H1 (cell line): ENCODE data around the gene BGN. TPM values are rescaled to one million over a fixed set of nuclear protein-coding genes. Genes with fewer than 3 reads are reported as not detected.
A peak's percentile ranks its signal among the peaks of the same experiment; 100 is the strongest.

Source experiments
- CTCF ChIA-PET: fragments of 300-600 bp; sonication (Branson Sonifier 250); formaldehyde crosslinking; loops from one replicate; lab custom pipeline; 2021; ENCODE audit not compliant: partially characterized antibody; lab: Charles Lee
- POLR2A ChIA-PET: fragments of 300-600 bp; sonication (Branson Sonifier 250); formaldehyde crosslinking; loops from one replicate; lab custom pipeline; 2021; ENCODE audit warnings: inconsistent platforms; ENCODE audit not compliant: partially characterized antibody; lab: Charles Lee
- DNase-seq, 2 experiments: peaks; one replicate each; pipeline versions ENCODE4 v3.0.0 to v3.0.0-alpha.2; 2010 to 2022; ENCODE audit warnings: low spot score in 2 of 2, low read depth in 1 of 2, mixed read lengths in 1 of 2
- FAIRE-seq: peaks from 2 replicates; lab custom pipeline; 2011; peaks lifted over from hg19 to GRCh38; lab: Jason Lieb, UNC
- H2AFZ ChIP-seq: 2 replicates; pipeline ENCODE4 v1.8.1; 2012; ENCODE audit warnings: low read length, inconsistent platforms
- H2AK5ac ChIP-seq: 2 replicates; pipeline ENCODE4 v1.6.1; 2013; ENCODE audit warnings: low read depth, low read length
- H2BK120ac ChIP-seq: replicated peaks from 2 replicates; pipeline ENCODE3; 2013; ENCODE audit warnings: low read depth, low read length, inconsistent platforms
- H2BK12ac ChIP-seq: 2 replicates; pipeline ENCODE4 v1.6.1; 2013; ENCODE audit warnings: low read depth, low read length
- H2BK15ac ChIP-seq: 2 replicates; pipeline ENCODE4 v1.6.1; 2013; ENCODE audit warnings: low read length
- H2BK20ac ChIP-seq: 2 replicates; pipeline ENCODE4 v1.6.1; 2013; ENCODE audit warnings: low read length
- H2BK5ac ChIP-seq: 2 replicates; pipeline ENCODE4 v1.6.1; 2013; ENCODE audit warnings: low read depth, low read length
- H3K14ac ChIP-seq: 2 replicates; pipeline ENCODE4 v1.6.1; 2013; ENCODE audit warnings: inconsistent platforms; ENCODE audit not compliant: insufficient read length
- H3K18ac ChIP-seq: 2 replicates; pipeline ENCODE4 v1.6.1; 2013; ENCODE audit warnings: low read length; ENCODE audit errors: extremely low read depth
- H3K23ac ChIP-seq: 2 replicates; pipeline ENCODE4 v1.6.1; 2013; ENCODE audit warnings: inconsistent platforms; ENCODE audit not compliant: insufficient read length
- H3K23me2 ChIP-seq: 2 replicates; pipeline ENCODE4 v1.6.1; 2013; ENCODE audit warnings: low read depth, low read length
- H3K27ac ChIP-seq: 2 replicates; pipeline ENCODE4 v1.6.1; 2011; ENCODE audit warnings: low read depth, low read length, inconsistent platforms
- H3K27me3 ChIP-seq, 4 experiments: replicated peaks in 1 of 4; 1 replicate in 1 of 4; 2 replicates in 3 of 4; pipeline versions ENCODE4 v1.6.1 to v1.8.1; 2011 to 2013; ENCODE audit warnings: low read length in 3 of 4, mild to moderate bottlenecking in 3 of 4, inconsistent platforms in 2 of 4, mixed read lengths in 2 of 4, moderate library complexity in 1 of 4; ENCODE audit not compliant: control insufficient read depth in 3 of 4, insufficient read depth in 3 of 4; ENCODE audit errors: extremely low read depth in 1 of 4
- H3K36me3 ChIP-seq, 4 experiments: 2 replicates each; pipeline versions ENCODE4 v1.6.1 to v1.8.1; 2011 to 2013; ENCODE audit warnings: mild to moderate bottlenecking in 4 of 4, low read length in 3 of 4, moderate library complexity in 2 of 4, control low read depth in 1 of 4, inconsistent platforms in 1 of 4; ENCODE audit not compliant: insufficient read depth in 4 of 4, control insufficient read depth in 2 of 4
- H3K4ac ChIP-seq: replicated peaks from 2 replicates; pipeline ENCODE3; 2013; ENCODE audit warnings: low read length, low read depth, mixed read lengths, inconsistent platforms; ENCODE audit not compliant: insufficient read length
- H3K4me1 ChIP-seq, 4 experiments: replicated peaks in 1 of 4; 1 replicate in 1 of 4; 2 replicates in 3 of 4; pipeline versions ENCODE4 v1.6.1 to v1.8.1; 2011 to 2013; ENCODE audit warnings: low read length in 3 of 4, inconsistent platforms in 2 of 4, mixed read lengths in 1 of 4; ENCODE audit not compliant: insufficient read depth in 4 of 4, control insufficient read depth in 3 of 4
- H3K4me2 ChIP-seq, 2 experiments: 2 replicates each; pipeline versions ENCODE4 v1.6.1 to v1.8.1; 2011 to 2013; ENCODE audit warnings: low read depth in 2 of 2, low read length in 2 of 2, control low read depth in 1 of 2, inconsistent platforms in 1 of 2, mild to moderate bottlenecking in 1 of 2; ENCODE audit not compliant: insufficient read depth in 1 of 2
- H3K4me3 ChIP-seq, 4 experiments: fragments of 200-600, 300-600 bp in 1 of 4; sonication (generic), shearing (Covaris generic), sonication (Bioruptor Twin) in 1 of 4; 2 replicates each; pipeline versions ENCODE4 v1.5.1 to v1.8.1; 2011 to 2016; ENCODE audit warnings: low read length in 4 of 4, low read depth in 3 of 4, control low read depth in 2 of 4, inconsistent platforms in 2 of 4, mild to moderate bottlenecking in 2 of 4, mixed read lengths in 1 of 4, moderate library complexity in 1 of 4; ENCODE audit not compliant: insufficient read depth in 2 of 4; ENCODE audit errors: extremely low read depth in 1 of 4
- H3K56ac ChIP-seq: replicated peaks from 2 replicates; pipeline ENCODE3; 2013; ENCODE audit warnings: low read depth, mild to moderate bottlenecking, mixed read lengths, low read length, inconsistent platforms; ENCODE audit not compliant: insufficient read length
- H3K79me1 ChIP-seq: 2 replicates; pipeline ENCODE4 v1.6.1; 2013; ENCODE audit warnings: low read depth, low read length, control low read depth
- H3K79me2 ChIP-seq, 2 experiments: 2 replicates each; pipeline versions ENCODE4 v1.6.1 to v1.8.1; 2012 to 2013; ENCODE audit warnings: low read length in 2 of 2, mild to moderate bottlenecking in 2 of 2, inconsistent platforms in 1 of 2; ENCODE audit not compliant: insufficient read depth in 2 of 2, control insufficient read depth in 1 of 2
- H3K9ac ChIP-seq, 4 experiments: replicated peaks in 1 of 4; 1 replicate in 1 of 4; 2 replicates in 3 of 4; pipeline versions ENCODE4 v1.6.1 to v1.8.1; 2011 to 2013; ENCODE audit warnings: low read depth in 3 of 4, low read length in 3 of 4, control low read depth in 2 of 4, mild to moderate bottlenecking in 2 of 4, moderate library complexity in 2 of 4, inconsistent platforms in 1 of 4; ENCODE audit errors: extremely low read depth in 1 of 4
- H3K9me3 ChIP-seq, 2 experiments: 2 replicates each; pipeline versions ENCODE4 v1.6.1 to v1.8.1; 2012 to 2013; ENCODE audit warnings: mild to moderate bottlenecking in 2 of 2, moderate library complexity in 2 of 2, control low read depth in 1 of 2, inconsistent platforms in 1 of 2, low read depth in 1 of 2, low read length in 1 of 2, mixed read lengths in 1 of 2; ENCODE audit not compliant: insufficient read depth in 2 of 2
- H4K20me1 ChIP-seq, 2 experiments: replicated peaks in 1 of 2; 2 replicates each; pipeline versions ENCODE3 to v1.8.1; 2011 to 2013; ENCODE audit warnings: inconsistent platforms in 2 of 2, low read length in 2 of 2, mild to moderate bottlenecking in 1 of 2; ENCODE audit not compliant: insufficient read depth in 2 of 2, control insufficient read depth in 1 of 2
- H4K5ac ChIP-seq: 2 replicates; pipeline ENCODE4 v1.6.1; 2013; ENCODE audit warnings: low read length, low read depth, mixed read lengths, inconsistent platforms; ENCODE audit not compliant: insufficient read length
- H4K8ac ChIP-seq: 2 replicates; pipeline ENCODE4 v1.8.0; 2013; ENCODE audit warnings: mild to moderate bottlenecking, moderate library complexity, low read length, inconsistent platforms; ENCODE audit not compliant: insufficient read depth; ENCODE audit errors: extremely low read depth
- H4K91ac ChIP-seq: replicated peaks from 2 replicates; pipeline ENCODE3; 2013; ENCODE audit warnings: low read length, mixed read lengths, inconsistent platforms; ENCODE audit not compliant: insufficient read length
- CTCF ChIP-seq, 3 experiments: IDR thresholded peaks; 1 replicate in 2 of 3; 2 replicates in 1 of 3; pipeline versions ENCODE4 v1.5.1 to v1.6.1; 2011; ENCODE audit warnings: low read length in 3 of 3, mild to moderate bottlenecking in 3 of 3, inconsistent platforms in 2 of 3, low read depth in 1 of 3, moderate library complexity in 1 of 3; ENCODE audit not compliant: insufficient read depth in 1 of 3; ENCODE audit errors: control extremely low read depth in 1 of 3
- TAF7 ChIP-seq: optimal IDR thresholded peaks from 2 replicates; pipeline ENCODE3; 2011; ENCODE audit warnings: low read depth, mild to moderate bottlenecking, inconsistent platforms, low read length, moderate library complexity, borderline replicate concordance
- WGBS, 2 experiments: shearing (Covaris generic) in 1 of 2; methylation state at CpG; one replicate each; pipeline versions ENCODE4 v1.1.6 to v1.1.7; 2013 to 2015; ENCODE audit warnings: low lambda C conversion rate in 2 of 2, mixed read lengths in 2 of 2, inconsistent platforms in 1 of 2, low coverage in 1 of 2, missing lambda C conversion rate in 1 of 2; ENCODE audit not compliant: insufficient replicate concordance in 2 of 2, insufficient coverage in 1 of 2, insufficient read length in 1 of 2; ENCODE audit errors: extremely low coverage in 1 of 2, missing lambda C conversion rate in 1 of 2; 5-methylcytosine and 5-hydroxymethylcytosine counted together
- polyA plus RNA-seq, 7 experiments: library from polyadenylated mRNA; depleted of rRNA in 3 of 7; stranded (reverse) in 5 of 7; unstranded in 2 of 7; fragments of >200 nt in 5 of 7; fragments of 200-250 nt in 2 of 7; gene quantifications; 1 replicate in 5 of 7; 2 replicates in 1 of 7; 4 replicates in 1 of 7; pipeline versions ENCODE4 v1.2.1 to v1.2.3, GENCODE V29; 2011 to 2013; ENCODE audit warnings: missing spikeins in 2 of 7, mixed read lengths in 2 of 7
- total RNA-seq: library from RNA; stranded (reverse); fragmentation: NEBNext Ultra II Directional; extraction: Animal tissue kit (Norgen Biotek cat#: 25700); gene quantifications from 2 replicates; pipeline ENCODE4 v1.2.1, GENCODE V29; 2021

BGN gene
- total and polyA plus RNA-seq, 2 of the 8 experiments (the other 6 are each of a cell fraction or from before 2014, with no cell fraction given): 1.8 to 2.4 TPM

- H4K5ac ChIP-seq: no peak overlapping the region
- 82% methylated on average over 6 of the region's 23 CpGs; no CpG with 5 or more reads in 1 of the 2 experiments for WGBS, 2 experiments
- DNase-seq: no peak
These were observed 12.3 kb upstream of the BGN start for GRCh38 chrX:153482376-153483015.

More at GRCh38 chrX:153482376-153483015, 12.3 kb upstream of the BGN start:
- Histone ChIP-seq H2AK5ac (no peak overlapping the region), H3K36me3 (no peaks in the 10 kb centered on the region), H3K14ac (no peak overlapping the region), H2BK12ac (no peak overlapping the region), H2BK20ac (no peak overlapping the region), H3K9ac (no peak overlapping the region), H3K23me2 (no peaks in the 10 kb centered on the region), H3K4me1 (peaks cover 0 to 4% (median under 1%) of the 10 kb centered on the region in 4 experiments; a peak in 2 of 7 replicates), H4K91ac (no peak overlapping the region), H2AFZ (no peak overlapping the region), H3K79me2 (no peaks in the 10 kb centered on the region), H3K56ac (no peak overlapping the region), H3K27me3 (no peaks in the 10 kb centered on the region), H2BK120ac (no peak overlapping the region), H3K4ac (no peak overlapping the region), H2BK5ac (no peak overlapping the region), H4K8ac (no peak overlapping the region; the same call in 1 of the 2 replicates), H3K27ac (no peak overlapping the region), H3K79me1 (no peaks in the 10 kb centered on the region), H3K9me3 (no peaks in the 10 kb centered on the region), H3K4me3 (no peak overlapping the region), H4K20me1 (no peaks in the 10 kb centered on the region), H3K18ac (no peak overlapping the region), H3K4me2 (no peak overlapping the region), H3K23ac (no peak overlapping the region), H2BK15ac (no peak overlapping the region)
- CTCF ChIA-PET: interaction anchor here (0.8 to 4.3 kb wide), 6 partner anchors 8 to 42 kb away, joined by 3 to 39 read pairs (median 3); partner anchors contain the start of gene HAUS7
- TF ChIP-seq TAF7 (no peak), CTCF (IDR thresholded peaks at IDR 0.05; ENCODE audit: control extremely low read depth in 1 of 3, insufficient read depth in 1 of 3, low read depth in 1 of 3, low read length in 3 of 3) (peak in 2 of 3 experiments; percentile 6 to 8; a peak in 2 of 4 replicates)
- POLR2A ChIA-PET: no interaction called here
- FAIRE-seq: no peak
